Thoracic aorta (tissue), 2 donors: ENCODE measurements around the gene CHCHD4. TPM values are rescaled to one million over a fixed set of nuclear protein-coding genes. Genes with fewer than 3 reads are reported as not detected.

Experiments
- ATAC-seq: fragments of 150-250 bp; one replicate; pipeline ENCODE4 v1.8.0; 2017; ENCODE audit warnings: low read depth; ENCODE audit not compliant: insufficient number of reproducible peaks, low FRiP score
- DNase-seq: peaks from one replicate; pipeline ENCODE4 v3.0.0-alpha.2; 2020; ENCODE audit warnings: low spot score
- H3K27ac ChIP-seq, 2 donors: fragments of 200-600 bp; sonication (generic); 1 replicate in 1 of 2; 2 replicates in 1 of 2; pipeline ENCODE4 v1.5.1; 2016; ENCODE audit warnings: mild to moderate bottlenecking in 2 of 2, moderate library complexity in 2 of 2
- H3K27me3 ChIP-seq: fragments of 200-600 bp; sonication (generic); replicated peaks from 2 replicates; pipeline ENCODE4 v1.6.0; 2016; ENCODE audit warnings: mild to moderate bottlenecking; ENCODE audit not compliant: insufficient read depth
- H3K36me3 ChIP-seq: fragments of 200-600 bp; sonication (generic); one replicate; pipeline ENCODE4 v1.5.1; 2016
- H3K4me1 ChIP-seq, 2 donors: fragments of 200-600 bp; sonication (generic); 1 replicate in 1 of 2; 2 replicates in 1 of 2; pipeline versions ENCODE4 v1.5.1 to v1.6.0; 2016; ENCODE audit warnings: low read depth in 2 of 2, mild to moderate bottlenecking in 1 of 2; ENCODE audit not compliant: control insufficient read depth in 1 of 2
- H3K4me3 ChIP-seq: fragments of 200-600 bp; sonication (generic); 2 replicates; pipeline ENCODE4 v1.5.1; 2016; ENCODE audit warnings: mild to moderate bottlenecking
- H3K9me3 ChIP-seq: fragments of 200-600 bp; sonication (generic); 2 replicates; pipeline ENCODE4 v1.5.1; 2016
- total RNA-seq, 2 donors: library from RNA; depleted of rRNA; stranded (reverse); fragments of >200 nt; gene quantifications; one replicate each; pipeline versions ENCODE4 v1.1.0 to v1.2.3, GENCODE V29; 2016
- TF ChIP-seq, protein P1 (sequence below): fragments of 200-600 bp; sonication (generic); IDR thresholded peaks from one replicate; pipeline ENCODE4 v1.5.1; 2019; ENCODE audit warnings: antibody characterized with exemption

CHCHD4 gene
- total RNA-seq, 2 donors from 2014 or later: 6.6 to 7.5 TPM

DNA sequence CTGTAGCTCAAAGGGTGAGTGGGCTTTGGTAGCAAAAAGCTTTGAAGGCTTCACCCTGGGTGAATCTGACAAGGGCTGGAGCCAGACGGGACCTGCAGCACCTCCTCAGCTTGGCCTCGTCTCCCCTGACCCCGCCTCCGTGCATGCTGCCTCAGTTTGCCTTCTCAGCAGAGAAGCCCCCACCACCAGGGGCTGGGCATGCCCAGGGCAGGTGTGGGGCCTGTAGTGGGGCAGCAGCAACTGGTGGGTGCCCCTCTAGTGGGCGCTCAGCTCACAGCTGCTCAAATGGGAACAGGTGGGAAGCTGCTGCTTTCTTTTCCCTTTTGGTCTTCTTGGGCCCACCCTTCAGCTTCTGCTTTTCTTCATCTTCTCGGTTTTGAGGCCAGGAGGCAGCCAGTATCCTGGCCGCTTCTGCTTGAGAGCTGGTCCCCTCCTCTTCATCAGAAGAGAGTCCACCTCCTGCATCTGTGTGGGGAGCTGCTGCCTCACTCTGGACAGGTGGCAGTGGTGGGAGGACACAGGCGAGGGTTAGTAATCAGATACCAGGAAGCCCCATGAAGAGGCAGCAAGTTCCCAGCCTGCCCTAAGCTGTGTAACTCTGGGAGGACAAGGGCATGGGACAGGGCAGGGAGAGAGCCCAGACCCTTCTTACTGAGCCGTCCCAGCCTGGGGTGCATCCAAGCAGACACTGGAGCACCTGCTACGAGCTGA, 21.2 kb upstream of the CHCHD4 start:
- Histone ChIP-seq H3K27ac (peak overlapping the region; percentile 94 to 98), H3K27me3 (no peaks in the 10 kb centered on the region), H3K4me1 (peaks cover 53 to 71% of the 10 kb centered on the region in 2 donors)

DNA sequence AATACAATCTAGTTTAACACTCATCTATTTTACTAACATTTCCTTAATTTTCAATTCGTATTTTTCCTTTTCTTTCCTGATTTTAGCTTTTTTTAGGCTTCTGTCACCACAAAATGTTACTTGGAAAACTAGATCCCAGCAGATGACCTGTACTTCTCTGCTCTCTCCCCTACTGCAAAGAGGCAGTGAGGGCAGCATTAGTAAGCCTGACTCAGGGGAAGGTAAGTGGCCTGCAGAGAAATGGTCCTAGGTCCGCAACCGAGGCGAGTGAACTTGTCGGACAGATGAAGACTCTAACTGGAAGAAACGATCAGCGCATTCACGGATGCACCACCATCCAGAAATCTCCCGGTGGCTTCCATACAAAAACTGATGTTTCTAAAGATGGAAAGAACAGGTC, 20.6 kb upstream of the CHCHD4 start:
- H3K4me3 ChIP-seq: peak overlapping the region; percentile 61
- H3K36me3 ChIP-seq: peaks cover 9% of the 10 kb centered on the region
- H3K9me3 ChIP-seq: no peaks in the 10 kb centered on the region
- DNase-seq (no peak), ATAC-seq (no peak)
- H3K4me1 ChIP-seq: peaks cover 53 to 77% of the 10 kb centered on the region in 2 donors
- H3K27ac ChIP-seq: peak overlapping the region; percentile 94 to 98
- TF ChIP-seq, protein P1, sequence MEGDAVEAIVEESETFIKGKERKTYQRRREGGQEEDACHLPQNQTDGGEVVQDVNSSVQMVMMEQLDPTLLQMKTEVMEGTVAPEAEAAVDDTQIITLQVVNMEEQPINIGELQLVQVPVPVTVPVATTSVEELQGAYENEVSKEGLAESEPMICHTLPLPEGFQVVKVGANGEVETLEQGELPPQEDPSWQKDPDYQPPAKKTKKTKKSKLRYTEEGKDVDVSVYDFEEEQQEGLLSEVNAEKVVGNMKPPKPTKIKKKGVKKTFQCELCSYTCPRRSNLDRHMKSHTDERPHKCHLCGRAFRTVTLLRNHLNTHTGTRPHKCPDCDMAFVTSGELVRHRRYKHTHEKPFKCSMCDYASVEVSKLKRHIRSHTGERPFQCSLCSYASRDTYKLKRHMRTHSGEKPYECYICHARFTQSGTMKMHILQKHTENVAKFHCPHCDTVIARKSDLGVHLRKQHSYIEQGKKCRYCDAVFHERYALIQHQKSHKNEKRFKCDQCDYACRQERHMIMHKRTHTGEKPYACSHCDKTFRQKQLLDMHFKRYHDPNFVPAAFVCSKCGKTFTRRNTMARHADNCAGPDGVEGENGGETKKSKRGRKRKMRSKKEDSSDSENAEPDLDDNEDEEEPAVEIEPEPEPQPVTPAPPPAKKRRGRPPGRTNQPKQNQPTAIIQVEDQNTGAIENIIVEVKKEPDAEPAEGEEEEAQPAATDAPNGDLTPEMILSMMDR: no peak
- H3K27me3 ChIP-seq: no peaks in the 10 kb centered on the region

More for the DNA sequence above, 21.2 kb upstream of the CHCHD4 start:
- Histone ChIP-seq H3K36me3 (peaks cover 15% of the 10 kb centered on the region), H3K9me3 (no peaks in the 10 kb centered on the region), H3K4me3 (no peak overlapping the region)
- no peak for ATAC-seq
- TF ChIP-seq, protein P1: no peak
- DNase-seq: no peak

DNA sequence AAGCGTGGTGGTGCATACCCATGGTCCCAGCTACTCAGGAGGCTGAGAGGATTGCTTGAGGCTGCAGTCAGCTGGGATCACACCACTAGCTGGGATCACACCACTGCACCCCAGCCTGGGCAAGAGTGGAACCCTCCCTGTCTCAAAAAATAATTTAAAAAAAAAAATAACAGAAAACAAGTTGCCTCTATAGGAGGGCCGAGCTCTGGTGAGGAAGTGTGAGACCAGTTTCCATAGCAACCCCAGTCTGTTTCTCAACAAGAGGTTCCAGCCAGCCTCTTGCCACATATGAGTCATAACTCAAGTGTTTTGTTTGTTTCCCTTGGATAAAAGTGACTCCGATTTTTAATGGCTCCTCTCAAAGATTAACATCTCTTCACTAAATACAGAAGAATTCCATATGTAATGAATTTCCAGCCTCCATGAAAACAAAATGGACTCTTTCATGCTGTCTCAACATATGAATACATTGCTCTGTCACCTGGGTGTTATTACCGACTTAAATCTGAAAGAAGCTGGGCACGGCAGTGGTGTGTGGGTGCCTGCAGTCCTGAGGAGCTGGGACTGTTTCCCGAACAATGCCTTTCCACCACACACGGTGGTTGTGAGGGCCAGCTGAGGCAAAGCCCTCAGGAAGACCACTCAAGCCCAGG, 19.9 kb upstream of the CHCHD4 start:
- Histone ChIP-seq H3K4me1 (peaks cover 53 to 84% of the 10 kb centered on the region in 2 donors), H3K9me3 (no peaks in the 10 kb centered on the region), H3K27me3 (no peaks in the 10 kb centered on the region), H3K36me3 (peaks cover 13% of the 10 kb centered on the region), H3K27ac (peak overlapping the region; percentile 94 to 98), H3K4me3 (peak overlapping the region; percentile 61)
- ATAC-seq (peak; percentile 98), DNase-seq (peak; percentile 68)
- TF ChIP-seq, protein P1: no peak

DNA sequence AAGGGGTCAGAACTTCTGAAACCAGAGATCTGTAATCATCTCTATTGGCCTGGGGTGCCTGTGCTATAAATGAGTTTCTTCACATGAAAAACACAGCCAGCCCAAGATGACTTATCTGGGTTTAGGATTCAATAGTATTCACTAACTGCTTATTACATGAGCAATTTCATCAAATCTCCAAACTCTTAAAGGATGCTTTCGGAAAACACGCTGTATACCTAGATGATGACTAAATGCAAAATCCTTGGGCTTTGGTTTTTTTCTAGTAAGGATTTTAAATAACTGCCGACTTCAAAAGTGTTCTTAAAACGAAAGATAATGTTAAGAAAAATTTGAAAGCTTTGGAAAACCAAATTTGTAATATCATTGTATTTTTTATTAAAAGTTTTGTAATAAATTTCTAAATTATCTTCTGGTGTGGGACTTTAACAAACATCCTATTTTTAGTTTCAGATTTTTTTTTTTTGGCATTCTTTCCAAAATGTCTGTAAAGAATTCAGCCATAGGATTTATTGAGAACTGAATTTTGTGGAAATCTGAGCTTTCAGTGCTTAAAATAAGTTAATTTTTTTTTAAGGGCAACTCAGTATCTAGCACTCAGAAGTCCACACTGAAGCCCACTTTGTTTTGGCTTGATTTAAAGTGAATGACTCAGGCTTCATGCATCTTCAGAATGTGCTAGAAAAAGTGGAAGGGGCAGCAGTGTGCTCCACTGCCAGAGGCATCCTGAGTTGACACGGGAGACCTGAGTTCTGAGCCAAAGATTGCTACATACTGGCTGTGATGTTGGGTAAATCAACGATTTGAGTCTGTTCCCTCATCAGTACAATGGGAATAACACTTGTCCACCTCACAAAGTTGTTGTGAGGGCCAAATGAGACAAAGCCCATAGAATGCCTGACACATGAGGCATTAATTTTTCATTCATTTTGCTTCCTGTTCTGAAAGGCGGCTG, 18.9 kb upstream of the CHCHD4 start:
- Histone ChIP-seq H3K27ac (peak overlapping the region; percentile 94 to 98), H3K36me3 (peaks cover 24% of the 10 kb centered on the region), H3K9me3 (no peaks in the 10 kb centered on the region), H3K4me3 (peak overlapping the region; percentile 61), H3K4me1 (peaks cover 53 to 87% of the 10 kb centered on the region in 2 donors), H3K27me3 (no peaks in the 10 kb centered on the region)
- ATAC-seq: peak; percentile 87
- no peak for DNase-seq
- TF ChIP-seq, protein P1: no peak
